D721Med (cell line): ENCODE results near the gene PNMA1.
A peak's percentile ranks its signal among the peaks of the same experiment; 100 is the strongest.

Experiments
- DNase-seq: peaks from one replicate; pipeline ENCODE4 v3.0.0; 2011; ENCODE audit warnings: low spot score; ENCODE audit not compliant: insufficient read length
- FAIRE-seq: peaks from 2 replicates; lab custom pipeline; 2011; peaks lifted over from hg19 to GRCh38; lab: Jason Lieb, UNC
- TF ChIP-seq, protein P1 (sequence below): IDR thresholded peaks from 2 replicates; pipeline ENCODE4 v1.5.1; 2012; ENCODE audit warnings: mild to moderate bottlenecking, control low read depth; ENCODE audit not compliant: insufficient read depth; ENCODE audit errors: missing control alignments

PNMA1 gene

DNA sequence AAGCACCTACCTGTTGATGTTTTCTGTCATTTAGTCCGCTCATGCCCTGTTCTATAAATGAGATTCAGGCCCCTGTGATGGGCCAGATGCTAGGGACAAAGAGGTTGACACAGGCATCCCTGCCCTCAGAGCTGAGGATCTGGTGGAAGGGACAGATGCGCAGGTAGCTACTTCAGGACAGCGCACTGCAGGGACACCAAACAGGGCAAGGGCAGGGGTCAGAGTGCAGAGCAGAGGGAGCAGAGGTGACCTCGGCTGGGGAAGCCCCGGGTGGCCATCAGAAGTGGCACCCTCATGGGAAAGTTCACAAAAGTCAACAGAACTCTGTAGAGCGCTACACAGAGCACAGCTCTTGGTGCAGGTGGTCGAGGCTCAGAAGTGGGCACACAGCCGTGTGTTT is 5.6 kb upstream of the PNMA1 start:
- FAIRE-seq (no peak), DNase-seq (no peak)

DNA sequence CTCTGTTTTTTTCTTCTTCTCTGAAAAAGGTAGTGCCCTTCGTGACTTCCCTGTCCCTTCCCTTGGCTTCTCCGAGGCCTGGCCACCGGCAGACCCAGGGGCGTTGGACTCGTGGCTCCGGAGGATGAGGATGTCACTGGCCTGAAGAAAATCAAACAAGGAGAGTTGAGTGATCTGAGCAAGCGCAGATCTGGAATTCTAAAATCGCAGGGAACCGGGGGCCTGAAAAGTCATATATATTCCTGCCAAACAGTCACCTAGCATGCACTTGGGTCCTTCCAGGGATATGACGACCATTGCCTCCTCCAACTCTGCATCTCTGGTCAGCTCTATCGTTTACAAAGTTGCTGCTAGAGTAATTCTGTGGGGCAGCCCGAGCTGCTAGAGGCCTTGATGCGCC is 5.2 kb upstream of the PNMA1 start:
- DNase-seq (no peak), FAIRE-seq (no peak)
- TF ChIP-seq, protein P1, sequence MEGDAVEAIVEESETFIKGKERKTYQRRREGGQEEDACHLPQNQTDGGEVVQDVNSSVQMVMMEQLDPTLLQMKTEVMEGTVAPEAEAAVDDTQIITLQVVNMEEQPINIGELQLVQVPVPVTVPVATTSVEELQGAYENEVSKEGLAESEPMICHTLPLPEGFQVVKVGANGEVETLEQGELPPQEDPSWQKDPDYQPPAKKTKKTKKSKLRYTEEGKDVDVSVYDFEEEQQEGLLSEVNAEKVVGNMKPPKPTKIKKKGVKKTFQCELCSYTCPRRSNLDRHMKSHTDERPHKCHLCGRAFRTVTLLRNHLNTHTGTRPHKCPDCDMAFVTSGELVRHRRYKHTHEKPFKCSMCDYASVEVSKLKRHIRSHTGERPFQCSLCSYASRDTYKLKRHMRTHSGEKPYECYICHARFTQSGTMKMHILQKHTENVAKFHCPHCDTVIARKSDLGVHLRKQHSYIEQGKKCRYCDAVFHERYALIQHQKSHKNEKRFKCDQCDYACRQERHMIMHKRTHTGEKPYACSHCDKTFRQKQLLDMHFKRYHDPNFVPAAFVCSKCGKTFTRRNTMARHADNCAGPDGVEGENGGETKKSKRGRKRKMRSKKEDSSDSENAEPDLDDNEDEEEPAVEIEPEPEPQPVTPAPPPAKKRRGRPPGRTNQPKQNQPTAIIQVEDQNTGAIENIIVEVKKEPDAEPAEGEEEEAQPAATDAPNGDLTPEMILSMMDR: no peak

More for the DNA sequence above, 5.6 kb upstream of the PNMA1 start:
- TF ChIP-seq, protein P1: no peak

DNA sequence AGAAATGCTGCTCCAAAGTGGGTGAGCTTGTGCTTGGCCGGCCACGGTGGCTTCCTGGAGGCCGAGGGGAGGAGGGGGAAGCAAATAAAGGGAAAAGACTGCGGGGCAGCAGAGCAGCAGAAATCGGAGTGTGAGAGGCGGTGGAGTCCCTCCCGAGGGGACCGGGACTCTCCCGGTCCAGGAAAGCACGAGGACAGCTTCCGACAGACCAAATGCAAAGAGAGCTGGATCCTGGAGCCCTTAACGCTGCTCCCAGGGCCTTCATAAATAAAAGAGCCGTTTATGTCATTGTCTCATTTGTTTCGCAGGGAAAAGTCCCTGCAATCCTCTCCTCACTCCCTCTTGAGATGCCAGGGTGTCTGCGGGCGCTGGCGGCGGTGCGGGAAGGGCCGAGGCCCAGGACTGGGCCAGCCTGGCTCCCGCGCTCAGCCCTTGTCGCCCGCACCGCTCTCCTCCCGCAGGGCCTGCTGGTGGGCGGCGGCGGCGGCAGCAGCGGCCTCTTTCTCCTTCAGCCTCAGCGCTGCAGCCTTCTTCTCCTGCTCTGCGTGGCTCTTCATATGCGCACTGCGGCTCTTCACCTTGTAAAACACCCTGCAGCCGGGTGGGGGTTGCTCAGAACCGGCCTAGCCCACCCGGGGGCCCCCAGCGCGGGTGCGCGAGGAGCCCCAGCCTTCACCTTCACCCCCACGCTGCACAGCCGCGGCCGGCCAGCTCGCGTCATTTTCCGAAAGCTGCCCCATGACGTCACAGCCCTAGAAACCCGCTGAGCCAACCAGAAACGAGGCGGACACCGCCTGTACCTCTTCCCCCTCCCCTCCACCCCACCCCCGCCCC is 4.5 kb upstream of the PNMA1 start:
- TF ChIP-seq, protein P1: no peak
- peak; percentile 20 for DNase-seq
- no peak for FAIRE-seq

DNA sequence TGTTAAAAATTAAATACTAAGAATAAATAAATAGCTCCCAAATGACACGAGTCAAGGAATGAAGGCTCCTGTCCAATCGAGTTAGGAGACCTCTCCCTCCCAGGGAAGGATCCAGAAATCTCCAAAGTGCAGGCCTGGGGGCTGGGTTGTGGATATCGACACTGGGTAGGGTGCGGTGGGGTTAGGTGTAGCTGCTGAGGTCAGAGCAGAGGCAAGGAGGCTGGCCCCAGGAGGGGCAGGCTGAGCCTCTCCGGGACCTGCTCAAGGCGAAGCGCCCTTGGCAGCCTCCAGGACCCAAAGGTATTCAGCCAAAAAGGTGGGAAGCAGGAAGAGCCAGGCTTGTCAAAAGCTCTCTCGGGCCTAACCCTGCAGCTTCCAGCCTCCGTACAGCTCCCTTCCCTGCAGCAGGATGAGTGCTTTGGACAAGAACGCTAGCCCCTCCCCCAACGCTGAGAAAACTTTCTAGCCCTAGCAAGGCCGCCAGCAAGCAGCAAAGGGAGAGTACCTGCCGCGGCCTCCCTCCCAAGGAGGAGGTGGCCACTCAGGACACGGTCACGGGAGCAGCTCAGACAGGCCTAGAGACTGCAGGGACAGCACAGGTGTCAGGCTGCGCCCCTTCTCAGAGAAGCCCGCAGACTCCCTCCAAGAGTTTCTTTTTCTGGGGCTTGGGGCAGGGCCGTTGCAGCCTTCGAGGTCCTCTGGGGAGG is 3.7 kb upstream of the PNMA1 start:
- DNase-seq: peak; percentile 12
- no peak for FAIRE-seq
- TF ChIP-seq, protein P1: no peak

DNA sequence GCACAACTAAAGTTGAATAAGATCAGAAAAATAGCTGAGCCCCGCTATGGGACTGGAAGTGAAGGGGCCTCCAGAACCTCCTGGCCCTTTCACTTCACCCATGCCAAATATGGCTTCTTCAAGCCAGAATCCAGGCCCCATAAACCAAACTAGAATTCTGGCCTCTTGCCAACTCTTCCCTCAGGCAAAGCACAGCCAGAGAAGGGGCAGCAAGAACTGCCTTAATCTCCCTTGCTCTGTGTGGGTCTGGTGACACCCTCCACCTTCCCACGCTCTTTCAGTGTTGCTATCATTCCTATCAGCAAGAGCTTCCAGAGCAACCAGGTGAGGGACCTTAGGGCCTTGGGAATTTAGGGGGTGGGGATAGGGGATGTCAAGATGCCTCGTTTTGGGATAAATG is 3.1 kb upstream of the PNMA1 start:
- no peak for FAIRE-seq
- peak; percentile 10 for DNase-seq
- TF ChIP-seq, protein P1: no peak

DNA sequence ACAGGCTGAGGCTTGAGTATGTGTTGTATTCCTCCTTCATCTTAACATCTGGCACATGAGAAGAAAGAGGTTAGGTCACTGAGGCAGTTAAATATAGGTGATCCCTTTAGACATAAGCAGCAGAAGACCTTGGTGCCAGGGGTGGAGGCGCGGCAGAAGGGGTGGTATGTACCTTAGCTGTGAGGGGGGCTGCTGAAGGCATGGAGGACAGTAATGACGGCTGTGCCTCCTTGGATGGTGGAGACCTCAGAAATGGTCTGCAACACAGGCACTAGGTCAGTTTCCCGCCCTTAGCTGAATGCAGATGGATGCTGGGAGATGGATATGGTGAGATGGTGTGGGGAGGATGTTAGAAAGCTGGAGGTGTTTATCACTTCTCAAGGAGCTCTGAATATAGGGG is 1.5 kb upstream of the PNMA1 start:
- no peak for DNase-seq
- TF ChIP-seq, protein P1: no peak
- no peak for FAIRE-seq
